Gastrocnemius medialis (tissue), 4 donors: ENCODE results near the gene FAM50A. TPM values are rescaled to one million over a fixed set of nuclear protein-coding genes. Genes with fewer than 3 reads are reported as not detected.

Experiments used
- ATAC-seq, 2 donors: fragments of 150-250 bp; one replicate each; pipeline ENCODE4 v1.9.1; 2016
- DNase-seq, 2 donors: peaks; one replicate each; pipeline ENCODE4 v3.0.0-alpha.2; 2019
- H3K27ac ChIP-seq, 4 donors: fragments of 200-600 bp; sonication (generic); 1 replicate in 1 of 4; 2 replicates in 3 of 4; pipeline ENCODE4 v1.5.1; 2016 to 2018; ENCODE audit warnings: mild to moderate bottlenecking in 2 of 4, moderate library complexity in 1 of 4
- H3K27me3 ChIP-seq, 3 donors: fragments of 200-600 bp; sonication (generic) in 2 of 3; 1 replicate in 1 of 3; 2 replicates in 2 of 3; pipeline versions ENCODE4 v1.5.1 to v1.6.0; 2016 to 2019; ENCODE audit warnings: mild to moderate bottlenecking in 1 of 3, moderate library complexity in 1 of 3
- H3K36me3 ChIP-seq, 2 donors: fragments of 200-600 bp; sonication (generic) in 1 of 2; one replicate each; pipeline ENCODE4 v1.5.1; 2017 to 2018
- H3K4me1 ChIP-seq, 2 donors: fragments of 200-600 bp; sonication (generic) in 1 of 2; one replicate each; pipeline ENCODE4 v1.5.1; 2016 to 2017; ENCODE audit warnings: mild to moderate bottlenecking in 2 of 2
- H3K4me3 ChIP-seq, 4 donors: fragments of 200-600 bp; sonication (generic) in 3 of 4; 1 replicate in 1 of 4; 2 replicates in 3 of 4; pipeline ENCODE4 v1.5.1; 2016 to 2019; ENCODE audit warnings: mild to moderate bottlenecking in 2 of 4
- H3K9me3 ChIP-seq, 3 donors: fragments of 200-600 bp; sonication (generic) in 2 of 3; 1 replicate in 1 of 3; 2 replicates in 2 of 3; pipeline ENCODE4 v1.5.1; 2016 to 2019
- POLR2A ChIP-seq, 2 donors: fragments of 450-650 bp; IDR thresholded peaks; one replicate each; pipeline ENCODE4 v1.6.1; 2017; ENCODE audit warnings: antibody characterized with exemption in 2 of 2, mild to moderate bottlenecking in 2 of 2, moderate library complexity in 2 of 2
- in situ Hi-C, 4 donors: fragments of 200-750 bp; cut with MboI; loops; one replicate each; pipeline versions ENCODE4 v1.15.0 to v1.8.0; 2017; ENCODE audit warnings: low sequenced_read_pairs in 4 of 4
- intact Hi-C: fragments of 100-400 bp; cut with DNase I; formaldehyde crosslinking; loops from one replicate; pipeline ENCODE4 v1.15.1; 2023; ENCODE audit warnings: low total_unique reads
- total RNA-seq, 4 donors: library from RNA; depleted of rRNA; stranded (reverse); fragments of >200 nt; gene quantifications; one replicate each; pipeline versions ENCODE4 v1.1.0 to v1.2.3, GENCODE V29; 2016
- TF ChIP-seq, protein P1 (sequence below), 5 experiments: fragments of 450-650 bp in 3 of 5; fragments of 200-600 bp in 2 of 5; sonication (generic) in 2 of 5; IDR thresholded peaks in 4 of 5; conservative IDR thresholded peaks in 1 of 5; 1 replicate in 4 of 5; 2 replicates in 1 of 5; pipeline ENCODE4 v1.5.1; 2016 to 2019; ENCODE audit warnings: antibody characterized with exemption in 5 of 5, mild to moderate bottlenecking in 3 of 5, moderate library complexity in 3 of 5

The FAM50A gene
- total RNA-seq, 4 donors from 2014 or later = 30.9 to 55.4 (median 45.3) TPM

DNA sequence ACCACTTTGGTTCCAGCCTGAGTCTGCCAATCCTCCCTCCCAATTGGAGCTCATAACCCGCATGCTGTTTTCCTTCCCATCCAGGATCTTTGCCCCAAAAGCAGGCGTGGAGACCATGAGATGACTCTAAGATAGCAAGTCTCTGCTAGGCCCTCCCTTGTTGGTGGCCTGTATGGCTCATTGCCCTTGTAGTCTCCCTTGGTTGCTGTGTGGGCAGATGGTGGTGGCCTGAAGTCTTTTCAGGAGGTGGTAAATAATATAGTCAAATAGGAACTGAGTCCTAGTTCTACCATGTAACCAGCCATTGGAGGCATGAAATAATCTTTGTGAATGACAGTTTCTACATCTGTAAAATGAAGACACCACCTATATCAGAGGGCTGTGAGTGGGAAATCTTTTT lies 14.2 kb upstream of the FAM50A start:
- no peaks in the 10 kb centered on the region for H3K9me3 ChIP-seq
- no peak for TF ChIP-seq POLR2A (IDR thresholded peaks at IDR 0.05)
- TF ChIP-seq, protein P1, sequence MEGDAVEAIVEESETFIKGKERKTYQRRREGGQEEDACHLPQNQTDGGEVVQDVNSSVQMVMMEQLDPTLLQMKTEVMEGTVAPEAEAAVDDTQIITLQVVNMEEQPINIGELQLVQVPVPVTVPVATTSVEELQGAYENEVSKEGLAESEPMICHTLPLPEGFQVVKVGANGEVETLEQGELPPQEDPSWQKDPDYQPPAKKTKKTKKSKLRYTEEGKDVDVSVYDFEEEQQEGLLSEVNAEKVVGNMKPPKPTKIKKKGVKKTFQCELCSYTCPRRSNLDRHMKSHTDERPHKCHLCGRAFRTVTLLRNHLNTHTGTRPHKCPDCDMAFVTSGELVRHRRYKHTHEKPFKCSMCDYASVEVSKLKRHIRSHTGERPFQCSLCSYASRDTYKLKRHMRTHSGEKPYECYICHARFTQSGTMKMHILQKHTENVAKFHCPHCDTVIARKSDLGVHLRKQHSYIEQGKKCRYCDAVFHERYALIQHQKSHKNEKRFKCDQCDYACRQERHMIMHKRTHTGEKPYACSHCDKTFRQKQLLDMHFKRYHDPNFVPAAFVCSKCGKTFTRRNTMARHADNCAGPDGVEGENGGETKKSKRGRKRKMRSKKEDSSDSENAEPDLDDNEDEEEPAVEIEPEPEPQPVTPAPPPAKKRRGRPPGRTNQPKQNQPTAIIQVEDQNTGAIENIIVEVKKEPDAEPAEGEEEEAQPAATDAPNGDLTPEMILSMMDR (IDR thresholded peaks at IDR 0.05 in 4 of 5, conservative IDR thresholded peaks at IDR 0.05 in 1 of 5) = no peak
- peak overlapping the region in 1 of 4 donors; percentile 67 for H3K4me3 ChIP-seq
- H3K36me3 ChIP-seq = peaks cover 0 to 1% of the 10 kb centered on the region in 2 donors
- in situ Hi-C loops = no loop called here
- intact Hi-C loops = no loop called here
- peaks cover 3 to 7% of the 10 kb centered on the region in 2 donors for H3K4me1 ChIP-seq
- DNase-seq (no peak), ATAC-seq (no peak)
- H3K27ac ChIP-seq = peak overlapping the region; percentile 74 to 91 (median 89)
- no peaks in the 10 kb centered on the region for H3K27me3 ChIP-seq

DNA sequence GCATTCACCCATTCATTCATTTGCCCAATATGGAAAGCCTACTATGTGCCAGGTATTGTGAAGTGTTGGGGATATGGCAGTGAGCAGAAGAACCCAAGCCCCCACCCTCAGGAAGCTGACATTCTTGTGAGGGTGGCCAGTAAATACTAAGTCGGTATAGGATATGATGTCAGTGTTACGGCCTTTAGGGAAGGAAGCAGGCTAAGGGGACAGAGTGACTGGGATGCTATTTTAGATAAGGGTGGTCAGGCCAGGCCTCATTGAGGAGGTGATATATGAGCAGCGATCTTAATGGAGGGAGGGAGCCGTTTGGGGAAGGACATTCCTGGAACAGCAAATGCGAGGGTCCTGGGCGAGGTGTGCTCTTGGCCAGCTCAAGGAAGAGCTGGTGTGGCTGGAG lies 13.5 kb upstream of the FAM50A start:
- Histone ChIP-seq H3K4me3 (no peak overlapping the region), H3K36me3 (peaks cover 0 to 5% of the 10 kb centered on the region in 2 donors), H3K27me3 (no peaks in the 10 kb centered on the region), H3K9me3 (no peaks in the 10 kb centered on the region), H3K27ac (no peak overlapping the region), H3K4me1 (peaks cover 3 to 7% of the 10 kb centered on the region in 2 donors)
- DNase-seq (no peak), ATAC-seq (no peak)
- in situ Hi-C loops (no loop called here), intact Hi-C loops (no loop called here)
- no peak for TF ChIP-seq POLR2A (IDR thresholded peaks at IDR 0.05)
- TF ChIP-seq, protein P1 (IDR thresholded peaks at IDR 0.05 in 4 of 5, conservative IDR thresholded peaks at IDR 0.05 in 1 of 5) = no peak

DNA sequence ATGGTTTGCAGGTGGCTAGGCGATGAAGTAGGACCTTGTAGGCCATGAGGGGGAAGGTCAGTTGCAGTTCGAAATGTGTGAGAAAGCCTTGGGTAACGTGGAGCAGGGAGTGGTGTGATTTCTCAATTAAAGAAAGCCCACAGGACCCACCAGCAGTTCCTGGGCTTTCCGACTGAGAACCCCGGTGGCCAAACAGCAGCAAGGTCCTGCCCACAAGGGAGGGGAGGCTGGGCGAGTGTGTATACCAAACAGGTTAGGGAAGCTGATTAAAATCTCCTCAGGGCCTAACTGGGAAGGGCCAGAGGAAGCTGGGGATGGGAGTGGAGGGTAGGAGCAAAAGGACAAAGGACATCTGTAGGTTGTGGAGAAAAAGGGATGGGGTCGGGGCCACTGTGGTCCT lies 13.0 kb upstream of the FAM50A start:
- ATAC-seq (no peak), DNase-seq (no peak)
- Histone ChIP-seq H3K36me3 (peaks cover 0 to 5% of the 10 kb centered on the region in 2 donors), H3K27ac (no peak overlapping the region), H3K4me3 (no peak overlapping the region), H3K9me3 (no peaks in the 10 kb centered on the region), H3K27me3 (no peaks in the 10 kb centered on the region), H3K4me1 (peaks cover 3 to 7% of the 10 kb centered on the region in 2 donors)
- intact Hi-C loops = no loop called here
- in situ Hi-C loops = no loop called here
- TF ChIP-seq, protein P1 (IDR thresholded peaks at IDR 0.05 in 4 of 5, conservative IDR thresholded peaks at IDR 0.05 in 1 of 5) = no peak
- TF ChIP-seq POLR2A (IDR thresholded peaks at IDR 0.05) = no peak

DNA sequence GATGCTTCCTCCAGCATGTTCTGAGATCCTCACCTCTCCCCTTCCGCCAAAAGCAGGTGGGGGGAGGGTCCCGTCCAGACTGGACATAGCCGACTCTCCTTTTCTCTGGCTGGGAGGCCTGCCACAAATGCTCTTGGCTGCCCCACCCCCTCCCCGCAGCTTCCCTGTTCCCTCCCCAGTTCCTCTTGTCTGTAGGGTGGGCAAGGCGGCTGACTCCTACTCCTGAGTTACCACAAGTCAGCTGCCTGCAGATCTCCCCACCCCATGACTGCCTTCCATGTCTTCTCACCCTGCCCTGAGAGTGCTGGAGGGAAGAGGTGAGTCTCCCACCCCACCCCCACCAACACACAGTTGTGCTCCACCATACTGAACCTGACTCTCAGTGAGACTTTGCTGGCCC lies 12.6 kb upstream of the FAM50A start:
- peak in 1 of 2 donors; percentile 33 for DNase-seq
- Histone ChIP-seq H3K27ac (no peak overlapping the region), H3K27me3 (no peaks in the 10 kb centered on the region), H3K9me3 (no peaks in the 10 kb centered on the region), H3K36me3 (peaks cover 0 to 5% of the 10 kb centered on the region in 2 donors), H3K4me1 (peaks cover 3 to 11% of the 10 kb centered on the region in 2 donors), H3K4me3 (no peak overlapping the region)
- TF ChIP-seq, protein P1 (IDR thresholded peaks at IDR 0.05 in 4 of 5, conservative IDR thresholded peaks at IDR 0.05 in 1 of 5) = no peak
- no peak for TF ChIP-seq POLR2A (IDR thresholded peaks at IDR 0.05)
- intact Hi-C loops = no loop called here
- no peak for ATAC-seq
- in situ Hi-C loops = no loop called here

DNA sequence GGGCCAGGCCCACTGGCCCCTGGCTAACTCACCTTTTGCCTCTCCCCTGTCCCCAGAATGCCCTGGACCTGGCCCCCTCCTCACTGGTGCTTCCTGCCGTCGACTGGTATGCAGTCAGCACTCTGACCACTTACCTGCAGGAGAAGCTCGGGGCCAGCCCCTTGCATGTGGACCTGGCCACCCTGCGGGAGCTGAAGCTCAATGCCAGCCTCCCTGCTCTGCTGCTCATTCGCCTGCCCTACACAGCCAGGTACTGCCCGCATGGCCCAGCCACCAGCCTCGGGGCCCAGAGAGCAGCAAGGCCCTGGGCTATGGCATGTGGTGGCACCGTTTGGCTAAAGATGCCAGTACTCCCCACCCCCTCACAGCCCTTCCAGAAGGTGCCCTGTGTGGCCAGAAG lies 11.7 kb upstream of the FAM50A start:
- no peak overlapping the region for H3K27ac ChIP-seq
- intact Hi-C loops = no loop called here

More for the DNA sequence above, 11.7 kb upstream of the FAM50A start:
- TF ChIP-seq, protein P1 (IDR thresholded peaks at IDR 0.05 in 4 of 5, conservative IDR thresholded peaks at IDR 0.05 in 1 of 5) = no peak
- TF ChIP-seq POLR2A (IDR thresholded peaks at IDR 0.05) = no peak
- no peak overlapping the region for H3K4me3 ChIP-seq
- H3K36me3 ChIP-seq = peaks cover 0 to 5% of the 10 kb centered on the region in 2 donors
- no peak for ATAC-seq
- no peak for DNase-seq
- H3K9me3 ChIP-seq = no peaks in the 10 kb centered on the region
- no peaks in the 10 kb centered on the region for H3K27me3 ChIP-seq
- H3K4me1 ChIP-seq = peaks cover 3 to 11% of the 10 kb centered on the region in 2 donors
- in situ Hi-C loops = no loop called here
